ENCODE data around the gene TRIO. TPM values are rescaled to one million over a fixed set of nuclear protein-coding genes. Genes with fewer than 3 reads are reported as not detected.

TRIO gene
- total RNA-seq, 3 donors from 2014 or later (not counting 1 experiment from before 2014, with no cell fraction given), result 84.6 to 136 (median 94.3) TPM

DNA sequence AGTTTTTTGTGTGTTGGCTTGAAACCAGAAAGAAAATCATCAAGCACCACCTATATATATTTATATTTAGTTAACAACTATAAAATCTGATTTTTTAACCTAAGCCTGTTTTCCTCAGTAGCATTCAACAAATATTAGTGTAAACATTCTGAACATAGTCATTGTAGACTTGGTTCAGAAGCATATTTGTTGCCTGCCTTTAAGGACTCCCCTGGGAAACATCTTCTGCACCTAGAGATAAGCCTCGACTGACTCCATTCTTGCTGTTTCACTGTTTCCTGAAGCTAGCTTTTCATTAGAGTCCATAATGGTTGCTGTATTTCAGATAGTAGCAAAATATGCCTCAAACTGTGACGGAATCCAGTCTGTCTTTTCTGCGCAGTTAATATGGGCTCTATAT is 123.5 kb downstream of the TRIO start:
- WGBS (ENCODE audit: insufficient coverage), result 32% methylated on average over 1 of the region's 3 CpGs
- H3K9me3 Mint-ChIP-seq, result no peaks in the 10 kb centered on the region
- no peaks in the 10 kb centered on the region for H3K36me3 ChIP-seq (ENCODE audit: control insufficient read depth, insufficient read depth, low read length)
- H3K27me3 ChIP-seq (ENCODE audit: control insufficient read depth, insufficient read depth, low read length), result no peaks in the 10 kb centered on the region
- H3K4me3 Mint-ChIP-seq, result no peak overlapping the region
- H3K27me3 Mint-ChIP-seq (ENCODE audit: low read depth in 2 of 2), result no peaks in the 10 kb centered on the region
- H3K27ac Mint-ChIP-seq, result peak overlapping the region in 1 of 2 donors; percentile 45
- DNase-seq (no peak), ATAC-seq (no peak)
- H3K4me1 Mint-ChIP-seq, result peaks cover 14 to 36% of the 10 kb centered on the region in 2 donors
- intact Hi-C loops (cut with micrococcal nuclease), result no loop called here
- H3K36me3 Mint-ChIP-seq, result no peaks in the 10 kb centered on the region
- H3K4me3 ChIP-seq (ENCODE audit: low read length), result no peak overlapping the region
- no peak overlapping the region for H3K27ac ChIP-seq (ENCODE audit: low read length)
- peaks cover 13% of the 10 kb centered on the region for H3K4me1 ChIP-seq (ENCODE audit: control insufficient read depth, insufficient read depth, low read length)
- TF ChIP-seq, protein P1, sequence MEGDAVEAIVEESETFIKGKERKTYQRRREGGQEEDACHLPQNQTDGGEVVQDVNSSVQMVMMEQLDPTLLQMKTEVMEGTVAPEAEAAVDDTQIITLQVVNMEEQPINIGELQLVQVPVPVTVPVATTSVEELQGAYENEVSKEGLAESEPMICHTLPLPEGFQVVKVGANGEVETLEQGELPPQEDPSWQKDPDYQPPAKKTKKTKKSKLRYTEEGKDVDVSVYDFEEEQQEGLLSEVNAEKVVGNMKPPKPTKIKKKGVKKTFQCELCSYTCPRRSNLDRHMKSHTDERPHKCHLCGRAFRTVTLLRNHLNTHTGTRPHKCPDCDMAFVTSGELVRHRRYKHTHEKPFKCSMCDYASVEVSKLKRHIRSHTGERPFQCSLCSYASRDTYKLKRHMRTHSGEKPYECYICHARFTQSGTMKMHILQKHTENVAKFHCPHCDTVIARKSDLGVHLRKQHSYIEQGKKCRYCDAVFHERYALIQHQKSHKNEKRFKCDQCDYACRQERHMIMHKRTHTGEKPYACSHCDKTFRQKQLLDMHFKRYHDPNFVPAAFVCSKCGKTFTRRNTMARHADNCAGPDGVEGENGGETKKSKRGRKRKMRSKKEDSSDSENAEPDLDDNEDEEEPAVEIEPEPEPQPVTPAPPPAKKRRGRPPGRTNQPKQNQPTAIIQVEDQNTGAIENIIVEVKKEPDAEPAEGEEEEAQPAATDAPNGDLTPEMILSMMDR (IDR thresholded peaks at IDR 0.05), result no peak
- no peaks in the 10 kb centered on the region for H3K9me3 ChIP-seq (ENCODE audit: control insufficient read depth, insufficient read depth, low read length)

- Mint-ChIP-seq H3K27me3 (ENCODE audit: low read depth in 2 of 2) (no peaks in the 10 kb centered on the region), H3K27ac (peak overlapping the region in 1 of 2 donors; percentile 45), H3K4me1 (peaks cover 8 to 29% of the 10 kb centered on the region in 2 donors), H3K36me3 (no peaks in the 10 kb centered on the region), H3K4me3 (no peak overlapping the region), H3K9me3 (no peaks in the 10 kb centered on the region)
- ATAC-seq, result no peak
- TF ChIP-seq, protein P1 (IDR thresholded peaks at IDR 0.05), result no peak
- Histone ChIP-seq H3K27me3 (ENCODE audit: control insufficient read depth, insufficient read depth, low read length) (no peaks in the 10 kb centered on the region), H3K4me1 (ENCODE audit: control insufficient read depth, insufficient read depth, low read length) (peaks cover 8% of the 10 kb centered on the region), H3K9me3 (ENCODE audit: control insufficient read depth, insufficient read depth, low read length) (no peaks in the 10 kb centered on the region), H3K4me3 (ENCODE audit: low read length) (no peak overlapping the region), H3K36me3 (ENCODE audit: control insufficient read depth, insufficient read depth, low read length) (peaks cover 2% of the 10 kb centered on the region), H3K27ac (ENCODE audit: low read length) (no peak overlapping the region)
- DNase-seq, result no peak
- intact Hi-C loops (cut with micrococcal nuclease), result no loop called here
- 71% methylated on average over 4 of the region's 5 CpGs for WGBS (ENCODE audit: insufficient coverage)
Measured at GRCh38 chr5:14267166-14267838, 124.2 kb downstream of the TRIO start.

DNA sequence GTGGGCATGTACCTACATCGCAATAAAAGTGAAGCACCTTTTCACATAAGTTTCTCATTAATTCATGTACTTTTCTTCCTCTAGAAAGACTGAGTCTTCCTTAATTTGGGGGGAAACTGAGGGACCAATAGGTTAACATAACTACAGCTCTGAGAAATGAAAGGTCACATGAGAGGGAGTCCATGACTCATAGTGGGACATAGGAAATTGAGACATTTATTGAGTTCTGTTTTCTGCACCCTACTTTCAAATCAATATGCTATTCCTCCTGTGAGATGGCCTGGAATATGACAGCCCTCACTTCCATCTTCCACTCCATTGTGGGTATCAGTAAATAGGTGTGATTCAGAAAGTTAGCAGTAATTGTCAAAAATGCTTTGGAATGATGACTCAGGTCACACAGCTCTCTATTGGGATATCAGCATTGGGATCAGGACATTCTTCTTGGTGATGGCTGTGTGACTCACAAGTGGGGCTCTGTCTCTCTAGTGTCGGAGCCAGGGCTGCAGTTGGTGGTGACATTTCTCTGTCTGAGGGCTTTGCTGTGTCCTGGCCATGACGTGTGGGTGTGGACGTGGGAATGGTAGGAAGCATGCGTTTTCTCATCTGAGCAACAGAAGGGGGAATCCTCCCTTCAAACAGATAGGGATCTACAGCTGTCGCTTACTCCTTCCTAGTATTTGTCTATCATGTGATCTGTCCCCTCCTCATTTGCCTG is 125.0 kb downstream of the TRIO start:
- ATAC-seq (no peak), DNase-seq (no peak)
- H3K9me3 Mint-ChIP-seq, result no peaks in the 10 kb centered on the region
- Histone ChIP-seq H3K27ac (ENCODE audit: low read length) (no peak overlapping the region), H3K27me3 (ENCODE audit: control insufficient read depth, insufficient read depth, low read length) (no peaks in the 10 kb centered on the region), H3K4me1 (ENCODE audit: control insufficient read depth, insufficient read depth, low read length) (peaks cover 8% of the 10 kb centered on the region), H3K4me3 (ENCODE audit: low read length) (no peak overlapping the region), H3K36me3 (ENCODE audit: control insufficient read depth, insufficient read depth, low read length) (peaks cover 2% of the 10 kb centered on the region), H3K9me3 (ENCODE audit: control insufficient read depth, insufficient read depth, low read length) (no peaks in the 10 kb centered on the region)
- H3K27me3 Mint-ChIP-seq (ENCODE audit: low read depth in 2 of 2), result no peaks in the 10 kb centered on the region
- H3K4me1 Mint-ChIP-seq, result peaks cover 7 to 21% of the 10 kb centered on the region in 2 donors
- TF ChIP-seq, protein P1 (IDR thresholded peaks at IDR 0.05), result no peak
- H3K36me3 Mint-ChIP-seq, result no peaks in the 10 kb centered on the region
- intact Hi-C loops (cut with micrococcal nuclease), result no loop called here
- H3K4me3 Mint-ChIP-seq, result no peak overlapping the region
- peak overlapping the region in 1 of 2 donors; percentile 20 for H3K27ac Mint-ChIP-seq
- 96% methylated on average over 5 of the region's 6 CpGs for WGBS (ENCODE audit: insufficient coverage)
